Measurements from ENCODE around the gene FBLN1.

- TF ChIP-seq CTCF (IDR thresholded peaks at IDR 0.05), result no peak
- no peak for TF ChIP-seq EP300 (IDR thresholded peaks at IDR 0.05)
Measured at GRCh38 chr22:45642986-45643385, 140.3 kb downstream of the FBLN1 start.

Measured in stomach (tissue), 4 donors.